ENCODE results near the gene ERBB4. TPM values are rescaled to one million over a fixed set of nuclear protein-coding genes. Genes with fewer than 3 reads are reported as not detected.

ERBB4 gene
- total RNA-seq, 4 donors from 2014 or later: 0.16 to 12.7 (median 0.27) TPM; not detected in 1

DNA sequence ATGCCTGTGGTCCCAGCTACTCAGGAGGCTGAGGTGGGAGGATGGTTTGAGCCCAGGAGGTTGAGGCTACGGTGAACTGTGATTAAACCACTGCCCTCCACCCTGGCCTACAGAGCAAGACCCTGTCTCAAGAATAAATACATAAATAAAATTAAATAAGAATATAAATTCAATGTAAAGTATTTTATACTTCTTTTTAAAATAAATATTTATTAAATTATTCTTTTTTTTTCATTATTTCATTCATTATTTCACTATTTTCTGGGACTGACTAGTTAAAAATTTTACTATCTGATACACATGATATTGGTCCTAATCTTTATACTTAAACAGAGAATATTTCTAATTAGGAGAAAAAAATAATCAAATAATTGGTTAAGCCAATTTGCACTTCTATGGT lies 917.6 kb downstream of the ERBB4 start:
- intact Hi-C loops (cut with DNase I; ENCODE audit: low total_unique reads) (no loop called here), in situ Hi-C loops (cut with MboI; ENCODE audit: low pct_ligation_motif_present in 1 of 4, low pct_unique_long_range_greater_than_20kb in 1 of 4, low sequenced_read_pairs in 3 of 4) (no loop called here)
- Histone ChIP-seq H3K4me3 (no peak overlapping the region), H3K27me3 (no peaks in the 10 kb centered on the region), H3K4me1 (no peaks in the 10 kb centered on the region), H3K36me3 (no peaks in the 10 kb centered on the region), H3K9me3 (no peaks in the 10 kb centered on the region), H3K27ac (no peak overlapping the region)
- 85 to 87% methylated on average over 1 of the region's 1 CpG for WGBS, 2 donors (ENCODE audit: low coverage in 1 of 2)
- DNase-seq: no peak
- TF ChIP-seq POLR2AphosphoS5 (IDR thresholded peaks at IDR 0.05) (no peak), POLR2A (IDR thresholded peaks at IDR 0.05) (no peak)
- TF ChIP-seq, protein P1, sequence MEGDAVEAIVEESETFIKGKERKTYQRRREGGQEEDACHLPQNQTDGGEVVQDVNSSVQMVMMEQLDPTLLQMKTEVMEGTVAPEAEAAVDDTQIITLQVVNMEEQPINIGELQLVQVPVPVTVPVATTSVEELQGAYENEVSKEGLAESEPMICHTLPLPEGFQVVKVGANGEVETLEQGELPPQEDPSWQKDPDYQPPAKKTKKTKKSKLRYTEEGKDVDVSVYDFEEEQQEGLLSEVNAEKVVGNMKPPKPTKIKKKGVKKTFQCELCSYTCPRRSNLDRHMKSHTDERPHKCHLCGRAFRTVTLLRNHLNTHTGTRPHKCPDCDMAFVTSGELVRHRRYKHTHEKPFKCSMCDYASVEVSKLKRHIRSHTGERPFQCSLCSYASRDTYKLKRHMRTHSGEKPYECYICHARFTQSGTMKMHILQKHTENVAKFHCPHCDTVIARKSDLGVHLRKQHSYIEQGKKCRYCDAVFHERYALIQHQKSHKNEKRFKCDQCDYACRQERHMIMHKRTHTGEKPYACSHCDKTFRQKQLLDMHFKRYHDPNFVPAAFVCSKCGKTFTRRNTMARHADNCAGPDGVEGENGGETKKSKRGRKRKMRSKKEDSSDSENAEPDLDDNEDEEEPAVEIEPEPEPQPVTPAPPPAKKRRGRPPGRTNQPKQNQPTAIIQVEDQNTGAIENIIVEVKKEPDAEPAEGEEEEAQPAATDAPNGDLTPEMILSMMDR (IDR thresholded peaks at IDR 0.05): no peak

DNA sequence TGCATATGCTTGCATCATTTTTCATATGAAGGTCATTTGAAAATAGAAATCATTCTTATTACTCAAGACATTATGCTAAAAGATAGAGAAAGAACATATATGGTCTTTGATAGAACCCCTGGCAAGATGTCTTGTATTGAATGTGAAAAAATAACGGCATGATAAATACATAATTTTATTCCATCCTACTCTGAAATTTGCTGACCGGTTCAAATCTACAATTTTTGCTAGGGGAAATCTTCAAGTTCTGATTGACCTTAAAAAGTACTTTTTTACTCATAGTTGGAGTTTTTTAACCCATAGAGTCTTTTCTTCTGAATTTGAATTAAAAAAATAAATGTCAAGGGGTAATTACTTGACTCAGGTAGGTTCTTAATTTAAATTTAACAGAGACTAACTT lies 920.8 kb downstream of the ERBB4 start:
- intact Hi-C loops (cut with DNase I; ENCODE audit: low total_unique reads) (no loop called here), in situ Hi-C loops (cut with MboI; ENCODE audit: low pct_ligation_motif_present in 1 of 4, low pct_unique_long_range_greater_than_20kb in 1 of 4, low sequenced_read_pairs in 3 of 4) (no loop called here)
- TF ChIP-seq POLR2AphosphoS5 (IDR thresholded peaks at IDR 0.05): no peak
- TF ChIP-seq, protein P1 (IDR thresholded peaks at IDR 0.05): no peak
- no peak for TF ChIP-seq EP300 (IDR thresholded peaks at IDR 0.05; ENCODE audit: low read depth)
- TF ChIP-seq POLR2A (IDR thresholded peaks at IDR 0.05): no peak
- Histone ChIP-seq H3K4me1 (no peaks in the 10 kb centered on the region), H3K9me3 (no peaks in the 10 kb centered on the region), H3K27me3 (no peaks in the 10 kb centered on the region), H3K4me3 (no peak overlapping the region), H3K36me3 (no peaks in the 10 kb centered on the region), H3K27ac (no peak overlapping the region)
- DNase-seq: no peak
- WGBS, 2 donors (ENCODE audit: low coverage in 1 of 2): 77 to 90% methylated on average over 2 of the region's 2 CpGs

DNA sequence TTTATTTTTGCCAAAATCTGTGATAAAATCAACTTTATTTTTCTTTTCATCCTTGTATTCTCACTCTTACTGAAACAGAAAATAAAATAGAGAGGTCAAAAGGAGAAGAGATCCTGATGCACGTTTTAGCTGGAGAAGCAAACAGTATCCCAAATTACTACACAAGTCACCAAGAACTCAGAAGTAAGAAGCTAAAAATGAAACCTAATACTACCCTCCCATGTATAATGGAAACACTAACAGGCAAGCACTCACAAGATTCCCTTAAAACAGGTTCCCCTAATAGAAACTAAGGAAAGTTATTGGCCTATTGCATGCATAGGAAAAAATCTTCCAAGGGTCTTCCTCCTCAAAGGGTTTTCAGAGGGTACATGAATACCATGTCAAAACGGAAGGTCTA lies 927.0 kb downstream of the ERBB4 start:
- Histone ChIP-seq H3K4me1 (no peaks in the 10 kb centered on the region), H3K36me3 (no peaks in the 10 kb centered on the region), H3K27me3 (no peaks in the 10 kb centered on the region), H3K9me3 (no peaks in the 10 kb centered on the region), H3K4me3 (no peak overlapping the region), H3K27ac (no peak overlapping the region)
- TF ChIP-seq POLR2AphosphoS5 (IDR thresholded peaks at IDR 0.05) (no peak), POLR2A (IDR thresholded peaks at IDR 0.05) (no peak), EP300 (IDR thresholded peaks at IDR 0.05; ENCODE audit: low read depth) (no peak)
- TF ChIP-seq, protein P1 (IDR thresholded peaks at IDR 0.05): no peak
- no peak for DNase-seq
- intact Hi-C loops (cut with DNase I; ENCODE audit: low total_unique reads): no loop called here
- 77 to 81% methylated on average over 2 of the region's 2 CpGs for WGBS, 2 donors (ENCODE audit: low coverage in 1 of 2)
- in situ Hi-C loops (cut with MboI; ENCODE audit: low pct_ligation_motif_present in 1 of 4, low pct_unique_long_range_greater_than_20kb in 1 of 4, low sequenced_read_pairs in 3 of 4): no loop called here

DNA sequence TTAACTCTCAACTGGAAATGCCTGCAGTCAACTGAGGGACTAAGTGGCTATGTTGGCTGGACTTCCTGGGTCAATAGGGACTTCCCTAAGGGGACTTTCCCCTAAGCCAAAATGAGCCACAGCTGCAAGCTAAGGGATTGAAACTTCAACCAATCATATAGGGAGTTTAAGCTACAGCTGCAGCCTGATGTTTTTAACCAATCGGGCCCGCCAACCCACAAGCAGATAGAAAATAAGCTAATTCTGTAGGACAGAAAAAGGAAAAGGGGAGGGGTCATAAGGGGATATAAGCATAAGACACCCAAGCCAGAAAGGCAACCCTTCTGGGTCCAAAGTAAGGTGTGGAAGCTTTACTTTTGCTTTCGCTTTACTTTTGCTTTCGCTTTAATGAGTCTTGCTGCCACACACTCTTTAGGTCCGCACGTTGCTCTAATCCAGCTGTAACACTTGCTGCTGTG lies 927.5 kb downstream of the ERBB4 start:
- no peak overlapping the region for H3K27ac ChIP-seq
- no peaks in the 10 kb centered on the region for H3K27me3 ChIP-seq
- H3K4me3 ChIP-seq: no peak overlapping the region
- H3K9me3 ChIP-seq: no peaks in the 10 kb centered on the region
- 74 to 76% methylated on average over 4 to 6 of the region's 6 CpGs for WGBS, 2 donors (ENCODE audit: low coverage in 1 of 2)
- no peaks in the 10 kb centered on the region for H3K36me3 ChIP-seq
- TF ChIP-seq, protein P1 (IDR thresholded peaks at IDR 0.05): no peak
- TF ChIP-seq POLR2A (IDR thresholded peaks at IDR 0.05) (no peak), POLR2AphosphoS5 (IDR thresholded peaks at IDR 0.05) (no peak), EP300 (IDR thresholded peaks at IDR 0.05; ENCODE audit: low read depth) (no peak)
- H3K4me1 ChIP-seq: no peaks in the 10 kb centered on the region
- intact Hi-C loops (cut with DNase I; ENCODE audit: low total_unique reads) (no loop called here), in situ Hi-C loops (cut with MboI; ENCODE audit: low pct_ligation_motif_present in 1 of 4, low pct_unique_long_range_greater_than_20kb in 1 of 4, low sequenced_read_pairs in 3 of 4) (no loop called here)
- no peak for DNase-seq

Measured in transverse colon (tissue), 4 donors.